Activated T-cell treated with anti-CD3 and anti-CD28 coated beads for 4 hours (primary cell): ENCODE data around the gene FRMD3.

Experiments used
- DNase-seq: peaks from one replicate; pipeline ENCODE4 v3.0.0-alpha.2; 2020

Gene FRMD3

DNA sequence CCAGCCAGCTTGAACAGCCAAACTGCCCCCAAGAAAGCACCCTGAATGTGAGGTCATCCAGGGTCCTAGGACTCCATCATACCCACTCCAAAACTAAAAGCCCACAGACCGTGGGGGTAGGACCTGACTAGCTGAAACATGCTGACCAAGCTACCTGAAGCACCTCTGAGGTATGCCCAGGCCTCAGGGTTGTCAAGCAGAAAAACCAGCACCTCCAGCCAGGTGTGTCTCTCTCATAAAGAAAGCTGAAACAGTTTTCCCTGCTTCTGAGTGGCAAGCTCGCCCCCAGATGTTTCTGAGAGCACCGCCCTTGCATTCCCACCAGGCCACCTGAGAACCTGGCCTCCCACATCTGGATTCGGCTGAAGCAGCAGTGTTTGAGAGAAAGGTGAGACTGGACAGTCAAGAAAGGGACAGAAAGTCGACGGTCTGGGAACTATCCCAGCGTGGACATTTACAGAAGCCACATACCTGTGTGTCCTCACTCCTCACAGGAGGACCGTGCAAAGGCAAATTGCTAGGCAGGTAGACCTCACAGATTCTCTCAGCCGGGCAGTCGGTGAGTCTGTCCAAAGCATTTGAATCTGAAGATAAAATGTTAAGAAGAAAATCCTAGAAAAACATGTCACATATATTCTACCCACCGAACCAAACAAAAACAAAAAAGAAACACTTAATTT, 319.6 kb downstream of the FRMD3 start:
- DNase-seq, result no peak

DNA sequence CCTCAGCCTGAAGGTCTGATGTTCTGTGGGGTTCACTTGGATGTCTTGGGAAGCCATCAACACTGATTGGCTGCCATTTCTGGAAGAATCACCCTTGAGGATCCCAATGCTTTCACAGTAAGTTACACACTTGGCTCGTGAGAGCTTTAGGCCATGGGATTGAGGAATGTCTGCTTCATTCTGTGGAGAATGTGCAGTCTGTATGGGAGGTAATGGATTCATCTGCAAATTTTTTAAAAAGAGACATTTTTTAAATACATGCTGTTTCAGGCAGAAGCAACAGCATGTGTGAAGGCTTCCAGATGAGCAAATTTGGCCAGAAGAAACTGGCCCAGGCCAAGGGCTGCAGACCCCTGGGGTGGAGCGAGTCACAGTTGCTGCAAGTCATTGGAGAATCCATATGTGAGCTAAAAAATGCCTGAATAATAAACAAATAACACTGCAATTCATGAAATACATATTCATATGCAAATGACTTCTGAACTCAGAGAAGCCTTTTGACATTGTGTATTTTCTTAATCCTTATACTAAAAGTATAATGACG, 328.9 kb downstream of the FRMD3 start:
- no peak for DNase-seq

DNA sequence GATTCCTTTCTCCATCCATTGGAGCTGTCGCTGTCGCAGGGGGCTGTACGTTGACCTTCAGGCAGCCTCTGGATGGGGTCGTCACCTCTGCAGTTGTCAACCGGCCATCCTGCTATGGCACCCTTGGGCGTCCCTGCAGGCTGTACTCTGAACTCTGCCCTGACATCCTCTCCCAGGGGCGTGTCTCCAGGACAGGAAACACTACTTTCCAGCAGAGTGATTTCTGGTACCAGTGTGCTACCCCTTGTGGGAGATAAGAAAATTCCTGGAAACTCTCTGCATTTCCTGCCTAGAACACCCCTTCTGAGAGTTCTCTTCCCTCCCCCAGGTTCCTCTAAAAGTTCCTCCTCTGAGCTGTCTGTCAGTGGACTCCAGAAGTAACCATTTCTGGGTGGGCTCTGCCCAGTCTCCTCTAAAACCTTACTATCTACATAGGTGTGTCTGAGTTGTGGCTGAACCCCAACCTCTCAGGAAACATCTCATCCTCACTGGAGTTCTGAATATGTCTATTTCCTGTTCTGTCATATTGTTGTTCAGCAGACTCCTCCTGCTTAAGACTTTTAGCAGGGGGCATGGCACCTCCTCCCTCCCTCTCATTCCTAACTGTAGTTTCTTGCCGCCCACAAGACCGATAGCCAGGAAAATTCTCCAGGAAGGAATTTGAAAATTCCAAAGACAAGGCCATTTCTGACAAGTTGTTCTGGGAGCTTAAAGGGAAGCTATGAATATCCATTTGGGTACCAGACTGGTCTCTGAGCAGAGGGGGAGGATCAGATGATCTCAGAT, 329.9 kb downstream of the FRMD3 start:
- no peak for DNase-seq

DNA sequence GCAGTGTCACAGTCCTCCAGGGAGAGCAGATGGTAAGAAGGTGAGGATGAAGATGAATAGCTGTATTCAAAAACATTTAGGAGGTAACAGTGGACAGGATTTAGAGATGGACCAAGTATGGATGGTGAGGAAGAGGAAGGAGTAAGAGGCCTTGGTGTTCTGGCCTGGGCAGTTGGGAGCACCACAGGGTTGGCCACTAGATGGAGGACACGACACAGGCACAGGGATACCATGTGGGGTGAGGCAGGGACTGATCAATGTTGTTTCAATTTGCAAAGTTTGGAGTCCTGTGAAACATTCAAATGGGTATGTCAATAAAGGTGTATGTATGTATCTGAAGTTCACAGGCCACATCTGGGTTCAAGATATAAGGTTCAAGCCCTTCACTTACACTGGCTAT, 334.2 kb downstream of the FRMD3 start:
- no peak for DNase-seq

DNA sequence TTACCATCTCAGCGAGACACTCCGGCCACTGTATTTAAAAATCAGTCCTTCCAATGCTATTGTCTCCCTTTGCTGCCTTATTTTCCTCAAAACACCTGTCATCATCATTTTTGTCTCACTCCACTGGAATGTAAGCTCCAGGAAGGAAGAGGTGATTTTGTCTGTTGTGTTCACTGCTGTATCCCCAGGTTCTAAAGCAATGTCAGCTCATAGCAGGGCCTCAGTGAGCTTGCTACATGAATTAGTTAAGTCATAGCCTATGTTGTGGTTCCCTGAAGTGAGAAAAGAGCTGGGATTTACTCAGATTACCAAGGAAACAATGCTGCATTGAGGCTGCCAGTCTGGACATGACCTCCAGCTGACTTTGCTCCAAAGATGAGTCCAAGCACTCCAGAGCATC, 337.7 kb downstream of the FRMD3 start:
- DNase-seq, result no peak

DNA sequence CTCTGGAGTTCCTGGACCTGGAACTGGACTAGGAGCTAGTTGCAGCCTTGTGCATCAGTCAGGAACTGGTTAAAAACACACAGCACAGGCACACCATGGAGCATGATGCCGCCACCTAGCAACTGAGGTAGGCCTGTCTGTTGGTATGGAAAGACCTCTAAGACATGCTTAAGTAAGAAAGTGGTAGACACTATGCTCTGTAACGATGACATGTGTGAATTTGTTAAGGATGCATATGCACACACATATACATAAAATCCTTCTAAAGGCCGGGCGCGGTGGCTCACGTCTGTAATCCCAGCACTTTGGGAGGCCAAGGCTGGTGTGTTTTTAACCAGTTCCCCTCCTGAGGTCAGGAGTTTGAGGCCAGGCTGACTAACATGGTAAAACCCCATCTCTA, 338.4 kb downstream of the FRMD3 start:
- no peak for DNase-seq

DNA sequence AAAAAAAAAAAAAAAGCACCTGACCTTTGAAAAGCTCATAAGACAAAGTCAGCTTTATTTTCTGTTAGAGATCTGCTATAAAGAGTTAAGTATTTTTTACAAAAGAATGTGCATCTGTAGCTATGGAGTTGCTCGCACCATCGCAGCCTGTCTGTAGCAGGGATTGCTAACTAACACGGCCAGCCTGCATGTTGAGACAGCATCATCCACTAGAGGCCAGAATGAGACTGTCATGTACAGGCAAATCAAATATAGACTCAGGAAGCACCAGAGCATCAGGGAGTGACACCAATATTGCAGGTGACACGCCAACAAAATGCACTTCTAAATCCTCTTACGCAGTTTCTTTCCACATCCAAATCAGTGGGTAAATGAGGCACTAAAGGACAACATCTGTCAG, 339.0 kb downstream of the FRMD3 start:
- DNase-seq, result no peak

DNA sequence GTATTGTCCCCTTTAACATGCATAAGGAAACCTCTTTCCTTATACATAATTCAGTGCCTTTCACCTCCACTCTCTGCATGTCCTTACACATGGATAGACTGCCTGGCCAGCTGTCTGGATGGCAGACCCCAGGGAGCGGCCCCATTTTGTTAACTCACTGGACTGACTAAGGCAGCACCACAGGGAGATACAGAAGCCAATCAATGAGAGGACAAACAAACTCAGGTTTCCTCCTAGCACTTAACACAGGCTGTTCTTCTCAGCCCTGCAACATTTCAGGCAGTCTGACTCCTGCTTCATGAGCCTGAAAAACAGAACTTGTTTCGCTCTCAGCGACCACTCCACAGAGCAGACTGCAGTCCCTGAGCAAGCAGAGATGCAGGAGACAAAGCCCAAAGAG, 339.8 kb downstream of the FRMD3 start:
- DNase-seq, result no peak

DNA sequence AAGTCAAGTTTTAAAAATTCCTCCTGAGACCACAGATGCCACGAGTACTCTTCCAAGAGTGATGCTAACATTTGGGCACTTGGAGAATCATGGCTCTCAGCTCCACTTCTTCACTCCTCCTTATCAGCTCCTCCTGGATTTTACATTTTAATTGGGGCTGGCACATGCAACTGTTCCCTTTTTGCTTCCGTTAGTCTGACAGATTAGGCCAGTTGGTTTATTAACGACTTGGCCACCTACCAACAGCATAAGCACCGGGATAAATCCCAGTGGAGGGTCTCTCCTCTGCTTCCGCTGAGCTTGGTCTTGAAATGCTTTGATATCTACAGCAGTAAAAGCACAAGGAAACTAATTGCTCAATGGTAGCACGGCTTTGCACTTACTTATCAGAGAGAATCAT, 340.6 kb downstream of the FRMD3 start:
- no peak for DNase-seq

DNA sequence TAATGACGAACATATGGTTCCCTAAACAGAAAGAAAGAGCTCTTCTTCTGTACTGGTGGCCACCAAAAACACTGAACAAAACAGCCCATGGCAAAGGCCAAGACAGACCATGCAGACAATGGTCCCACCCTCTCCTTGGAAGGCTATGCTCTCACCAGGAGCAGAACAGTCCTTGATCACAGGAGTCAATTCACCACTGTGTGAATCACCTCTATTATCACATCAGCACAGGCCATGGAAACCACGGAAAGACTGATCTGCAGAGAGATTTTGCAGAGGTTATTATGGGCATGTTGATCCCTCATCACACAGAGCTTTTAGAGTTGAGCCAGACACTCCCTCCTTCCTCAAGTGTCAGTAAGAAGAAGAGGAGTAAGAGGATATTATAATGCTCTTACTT, 341.3 kb downstream of the FRMD3 start:
- DNase-seq, result no peak
